Glutamatergic neuron (in vitro differentiated cells): ENCODE measurements around the gene TNNT3. TPM values are rescaled to one million over a fixed set of nuclear protein-coding genes. Genes with fewer than 3 reads are reported as not detected.

ENCODE experiments used
- DNase-seq: peaks from one replicate; pipeline ENCODE4 v3.0.0; 2022
- H3K27ac Mint-ChIP-seq: one replicate; pipeline ENCODE4 v1.8.0; 2020; ENCODE audit warnings: mild to moderate bottlenecking, mixed read lengths, inconsistent platforms; ENCODE audit not compliant: unreplicated experiment
- H3K27me3 Mint-ChIP-seq: one replicate; pipeline ENCODE4 v1.8.0; 2020; ENCODE audit warnings: mild to moderate bottlenecking, moderate library complexity, mixed read lengths, inconsistent platforms; ENCODE audit not compliant: unreplicated experiment
- H3K36me3 Mint-ChIP-seq: one replicate; pipeline ENCODE4 v1.8.0; 2020; ENCODE audit warnings: mild to moderate bottlenecking, mixed read lengths, inconsistent platforms; ENCODE audit not compliant: unreplicated experiment
- H3K4me1 Mint-ChIP-seq: one replicate; pipeline ENCODE4 v1.8.0; 2020; ENCODE audit warnings: mild to moderate bottlenecking, low read depth, mixed read lengths, inconsistent platforms; ENCODE audit not compliant: unreplicated experiment
- H3K4me3 Mint-ChIP-seq: one replicate; pipeline ENCODE4 v1.8.0; 2020; ENCODE audit warnings: mild to moderate bottlenecking, mixed read lengths, inconsistent platforms; ENCODE audit not compliant: unreplicated experiment
- H3K9me3 Mint-ChIP-seq: one replicate; pipeline ENCODE4 v1.8.0; 2020; ENCODE audit warnings: mild to moderate bottlenecking, moderate library complexity, mixed read lengths, inconsistent platforms; ENCODE audit not compliant: unreplicated experiment
- total RNA-seq: library from RNA; stranded (reverse); fragmentation: NEBNext Ultra II Directional; extraction: Animal tissue kit (Norgen Biotek cat#: 25700); gene quantifications from one replicate; pipeline ENCODE4 v1.2.1, GENCODE V29; 2021; ENCODE audit not compliant: unreplicated experiment
- TF ChIP-seq, protein P1 (sequence below): fragments of 200-600 bp; sonication (generic); IDR thresholded peaks from one replicate; pipeline ENCODE4 v1.5.0; 2021; ENCODE audit not compliant: partially characterized antibody, unreplicated experiment

The TNNT3 gene
- total RNA-seq, 1 donor from 2014 or later, result not detected

DNA sequence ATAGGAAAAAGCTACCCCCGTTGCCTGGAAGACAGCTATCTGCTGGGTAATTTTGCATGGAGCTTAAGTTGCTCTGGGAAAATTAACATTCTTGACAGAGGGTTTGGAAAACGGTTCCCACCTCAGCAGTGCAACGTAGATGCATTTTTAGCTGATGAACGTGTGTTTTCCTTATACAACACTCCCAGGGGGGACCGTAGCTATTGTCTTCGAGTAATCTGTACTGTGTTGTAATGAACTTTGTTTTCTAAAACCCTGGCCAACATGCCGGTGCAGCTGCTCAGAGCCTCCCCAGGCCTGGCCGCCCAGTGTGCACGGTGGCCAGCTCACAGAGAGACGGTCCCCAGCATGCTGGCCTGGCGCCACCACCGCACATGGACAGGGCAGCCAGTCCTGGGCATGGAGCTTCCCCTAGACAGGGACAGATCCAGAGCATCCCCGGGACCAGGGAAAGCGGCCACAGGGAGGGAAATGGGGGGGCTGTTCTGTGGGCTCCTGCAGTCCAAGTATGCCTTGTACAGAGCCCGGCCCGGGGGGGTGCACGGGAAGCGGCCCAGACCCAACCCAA is 2.2 kb downstream of the TNNT3 start:
- H3K27ac Mint-ChIP-seq, result no peak overlapping the region

DNA sequence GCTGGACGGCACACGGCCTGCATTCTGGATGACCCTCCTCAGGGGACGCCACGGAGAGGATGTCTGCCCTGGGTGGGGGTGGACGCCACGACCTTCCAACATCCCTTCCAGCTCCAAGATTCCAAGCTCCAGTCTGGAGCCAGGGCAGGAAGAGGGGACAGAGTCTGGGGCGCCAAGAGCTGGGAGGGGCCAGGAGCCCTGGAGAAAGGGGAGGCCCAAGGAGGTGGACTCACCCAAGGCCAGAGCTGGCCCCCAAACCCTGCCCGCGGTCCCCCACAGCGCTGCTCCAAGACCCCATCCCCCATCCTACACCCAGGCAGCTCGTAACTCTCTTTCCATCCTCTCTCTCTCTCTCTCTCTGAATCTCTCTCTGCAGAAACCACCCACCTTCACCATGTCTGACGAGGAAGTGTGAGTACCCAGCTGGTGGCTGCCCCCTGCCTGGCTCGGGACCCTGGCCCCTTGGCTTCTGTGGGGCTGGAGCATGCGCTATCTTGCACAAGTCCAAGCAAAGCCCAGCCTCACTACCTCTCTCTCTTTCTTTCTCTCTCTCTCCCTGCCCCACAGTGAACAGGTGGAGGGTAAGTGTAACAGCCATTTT is 3.1 kb downstream of the TNNT3 start:
- H3K4me3 Mint-ChIP-seq, result no peak overlapping the region
- no peak overlapping the region for H3K27ac Mint-ChIP-seq
- peaks cover 2% of the 10 kb centered on the region for H3K27me3 Mint-ChIP-seq
- peaks cover 5% of the 10 kb centered on the region for H3K9me3 Mint-ChIP-seq
- TF ChIP-seq, protein P1, sequence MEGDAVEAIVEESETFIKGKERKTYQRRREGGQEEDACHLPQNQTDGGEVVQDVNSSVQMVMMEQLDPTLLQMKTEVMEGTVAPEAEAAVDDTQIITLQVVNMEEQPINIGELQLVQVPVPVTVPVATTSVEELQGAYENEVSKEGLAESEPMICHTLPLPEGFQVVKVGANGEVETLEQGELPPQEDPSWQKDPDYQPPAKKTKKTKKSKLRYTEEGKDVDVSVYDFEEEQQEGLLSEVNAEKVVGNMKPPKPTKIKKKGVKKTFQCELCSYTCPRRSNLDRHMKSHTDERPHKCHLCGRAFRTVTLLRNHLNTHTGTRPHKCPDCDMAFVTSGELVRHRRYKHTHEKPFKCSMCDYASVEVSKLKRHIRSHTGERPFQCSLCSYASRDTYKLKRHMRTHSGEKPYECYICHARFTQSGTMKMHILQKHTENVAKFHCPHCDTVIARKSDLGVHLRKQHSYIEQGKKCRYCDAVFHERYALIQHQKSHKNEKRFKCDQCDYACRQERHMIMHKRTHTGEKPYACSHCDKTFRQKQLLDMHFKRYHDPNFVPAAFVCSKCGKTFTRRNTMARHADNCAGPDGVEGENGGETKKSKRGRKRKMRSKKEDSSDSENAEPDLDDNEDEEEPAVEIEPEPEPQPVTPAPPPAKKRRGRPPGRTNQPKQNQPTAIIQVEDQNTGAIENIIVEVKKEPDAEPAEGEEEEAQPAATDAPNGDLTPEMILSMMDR, result no peak
- no peaks in the 10 kb centered on the region for H3K36me3 Mint-ChIP-seq
- H3K4me1 Mint-ChIP-seq, result no peaks in the 10 kb centered on the region
- DNase-seq, result no peak

More for the DNA sequence above, 2.2 kb downstream of the TNNT3 start:
- peaks cover 5% of the 10 kb centered on the region for H3K9me3 Mint-ChIP-seq
- TF ChIP-seq, protein P1, result no peak
- no peak overlapping the region for H3K4me3 Mint-ChIP-seq
- H3K36me3 Mint-ChIP-seq, result no peaks in the 10 kb centered on the region
- peaks cover 2% of the 10 kb centered on the region for H3K27me3 Mint-ChIP-seq
- no peaks in the 10 kb centered on the region for H3K4me1 Mint-ChIP-seq
- no peak for DNase-seq

DNA sequence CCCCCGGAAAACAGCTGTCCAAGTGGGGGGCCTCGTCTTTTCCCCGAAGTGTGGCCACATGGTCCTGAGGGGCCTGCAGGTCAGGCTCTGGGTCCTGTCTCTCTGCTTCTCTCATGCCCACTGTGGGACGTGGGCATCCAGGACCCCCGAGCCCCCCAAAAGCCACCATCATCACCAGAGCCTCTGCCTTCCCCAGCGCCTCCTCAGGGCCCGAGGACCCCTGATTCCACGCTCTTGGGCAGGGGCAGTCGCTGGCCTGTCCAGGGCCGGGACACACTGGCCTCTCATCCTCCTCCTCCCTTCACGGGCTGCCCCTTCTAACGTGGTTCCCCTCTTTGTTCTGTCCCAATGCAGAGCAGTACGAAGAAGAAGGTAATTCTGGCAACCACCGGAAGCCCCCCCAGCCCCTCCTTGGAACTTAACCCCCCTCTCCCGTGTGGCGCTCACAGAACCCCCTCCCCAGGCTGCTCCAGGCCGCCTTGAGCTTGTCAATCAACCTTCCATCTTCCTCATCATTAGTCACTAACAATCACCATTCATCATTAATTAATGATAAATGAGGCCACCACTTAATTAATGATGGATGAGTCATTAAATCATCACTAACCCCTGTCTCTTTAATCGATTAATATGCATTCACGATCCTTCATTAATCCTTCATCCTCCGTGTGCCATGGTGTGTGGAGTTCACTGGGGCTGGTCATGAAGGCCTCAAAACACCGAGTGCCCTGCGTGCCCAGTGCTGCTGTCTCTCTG is 3.9 kb downstream of the TNNT3 start:
- no peaks in the 10 kb centered on the region for H3K4me1 Mint-ChIP-seq
- TF ChIP-seq, protein P1, result no peak
- peaks cover 2% of the 10 kb centered on the region for H3K27me3 Mint-ChIP-seq
- no peak overlapping the region for H3K27ac Mint-ChIP-seq
- no peak overlapping the region for H3K4me3 Mint-ChIP-seq
- H3K9me3 Mint-ChIP-seq, result peaks cover 5% of the 10 kb centered on the region
- DNase-seq, result no peak
- no peaks in the 10 kb centered on the region for H3K36me3 Mint-ChIP-seq

DNA sequence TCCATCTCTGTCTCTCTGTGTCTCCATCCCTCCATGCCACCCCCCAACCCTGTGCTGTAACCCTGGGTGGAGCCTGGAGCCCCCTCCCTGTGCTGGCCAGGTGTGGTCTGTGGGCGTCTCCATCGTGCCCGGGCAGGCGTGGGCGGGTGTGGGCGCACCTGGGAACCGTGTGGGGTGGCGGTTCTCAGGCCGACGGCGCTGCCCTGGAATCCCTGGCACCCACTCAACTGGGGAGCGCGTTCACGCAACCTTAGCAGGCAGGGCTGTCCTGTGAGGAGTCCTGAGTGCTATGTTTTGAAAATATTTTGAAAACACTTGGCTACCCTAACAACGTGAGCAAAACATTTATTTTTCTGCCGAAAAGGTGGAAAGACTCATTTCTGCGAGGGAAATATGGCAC is 4.7 kb downstream of the TNNT3 start:
- Mint-ChIP-seq H3K27me3 (peaks cover 2% of the 10 kb centered on the region), H3K36me3 (no peaks in the 10 kb centered on the region), H3K4me3 (no peak overlapping the region), H3K9me3 (peaks cover 5% of the 10 kb centered on the region), H3K4me1 (no peaks in the 10 kb centered on the region), H3K27ac (no peak overlapping the region)
- DNase-seq, result peak; percentile 2
- TF ChIP-seq, protein P1, result no peak
